Fibroblast of mammary gland (primary cell): ENCODE data around the gene SH2D3C.
A peak's percentile ranks its signal among the peaks of the same experiment; 100 is the strongest.

Experiments used
- DNase-seq: peaks from one replicate; pipeline ENCODE4 v3.0.0-alpha.2; 2010; ENCODE audit warnings: low read depth
- H3K4me3 ChIP-seq: 2 replicates; pipeline ENCODE4 v1.5.1; 2011; ENCODE audit warnings: low read depth, mild to moderate bottlenecking, low read length, moderate library complexity; ENCODE audit not compliant: control insufficient read depth
- CTCF ChIP-seq: conservative IDR thresholded peaks from 2 replicates; pipeline ENCODE4 v1.5.1; 2011; ENCODE audit warnings: low read depth, low read length, inconsistent platforms; ENCODE audit not compliant: control insufficient read depth, insufficient read depth

Gene SH2D3C

GRCh38 chr9:127739614-127740330 is 38.7 kb downstream of the SH2D3C start:
- no peak overlapping the region for H3K4me3 ChIP-seq
- DNase-seq = peak; percentile 47
- TF ChIP-seq CTCF = no peak

GRCh38 chr9:127738666-127739065 is 39.8 kb downstream of the SH2D3C start:
- no peak overlapping the region for H3K4me3 ChIP-seq
- no peak for DNase-seq
- no peak for TF ChIP-seq CTCF

- no peak for TF ChIP-seq CTCF
- no peak for DNase-seq
- H3K4me3 ChIP-seq = no peak overlapping the region
Measured at GRCh38 chr9:127735530-127736185, 42.8 kb downstream of the SH2D3C start.

DNA sequence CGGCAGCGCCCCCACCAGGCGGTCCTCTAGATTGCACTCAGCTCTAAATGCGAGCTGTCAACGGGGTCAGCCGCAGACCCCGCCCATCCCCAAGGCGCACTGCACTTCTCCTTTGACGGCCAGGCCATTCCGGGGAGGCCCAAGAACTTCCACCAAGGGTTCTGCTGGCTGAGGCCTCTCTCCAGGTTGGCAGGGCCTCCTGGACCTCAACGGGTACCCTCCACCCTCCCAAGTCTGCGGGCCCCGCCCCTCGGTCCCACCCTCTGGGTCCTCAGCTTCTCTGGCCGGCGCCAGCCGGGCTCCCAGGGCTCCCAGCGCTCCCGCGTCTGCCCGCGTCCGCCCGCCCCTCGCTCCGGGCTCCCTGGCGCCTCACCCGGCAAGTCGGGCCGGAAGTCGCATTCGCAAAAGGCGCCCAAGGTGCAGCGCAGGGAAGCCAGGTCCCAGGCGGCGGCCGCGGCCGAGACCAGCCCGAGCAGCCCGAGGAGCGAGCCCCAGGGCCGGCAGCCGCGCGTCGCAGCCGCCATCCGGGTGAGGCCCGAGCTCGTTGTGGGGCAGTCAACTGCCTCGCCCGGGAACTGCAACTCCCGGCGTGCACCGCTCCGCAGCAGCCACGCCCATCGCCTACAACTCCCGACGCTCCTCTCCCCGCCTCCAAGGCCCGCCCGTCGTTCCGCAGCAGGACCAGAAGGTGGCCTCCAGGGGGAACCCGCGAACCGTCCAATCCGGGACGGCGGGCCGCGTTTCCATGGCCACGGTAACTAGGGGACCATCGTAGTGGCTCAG is 43.5 kb downstream of the SH2D3C start, which contains the start of gene TOR2A:
TSS of gene TOR2A (minus strand) at position 548 of the 783 bp plus-strand sequence. CDS start at position 524, 24 bp downstream.
- peak; percentile 95 for DNase-seq
- H3K4me3 ChIP-seq = peak within 1 kb of the TSS; percentile 67
- peak; percentile 88 for TF ChIP-seq CTCF

DNA sequence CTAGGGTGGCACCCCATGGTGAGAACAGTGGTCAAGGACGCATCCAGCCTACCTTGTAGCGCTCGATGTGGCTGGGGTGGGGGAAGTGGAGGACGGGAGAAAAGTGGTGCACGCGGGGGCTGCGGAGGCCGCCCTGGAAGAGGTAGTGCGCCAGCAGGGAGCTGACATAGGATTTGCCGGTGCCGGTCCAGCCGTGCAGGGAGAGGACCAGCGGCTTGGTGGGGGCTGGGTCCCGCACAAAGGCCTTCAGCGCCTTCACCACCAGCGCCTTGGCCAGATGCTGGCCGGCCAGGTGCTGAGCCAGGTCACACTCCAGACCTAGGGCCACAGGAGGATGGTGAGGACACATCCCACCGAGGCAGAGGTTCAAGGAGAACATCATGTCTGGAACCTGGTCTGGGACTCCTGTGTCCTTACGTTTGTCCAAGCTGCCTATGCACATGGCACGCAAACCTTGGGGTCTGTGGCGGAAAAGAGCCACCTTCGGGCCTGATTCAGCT is 44.2 kb downstream of the SH2D3C start:
- TF ChIP-seq CTCF = no peak
- H3K4me3 ChIP-seq = peak overlapping the region; percentile 67
- no peak for DNase-seq

DNA sequence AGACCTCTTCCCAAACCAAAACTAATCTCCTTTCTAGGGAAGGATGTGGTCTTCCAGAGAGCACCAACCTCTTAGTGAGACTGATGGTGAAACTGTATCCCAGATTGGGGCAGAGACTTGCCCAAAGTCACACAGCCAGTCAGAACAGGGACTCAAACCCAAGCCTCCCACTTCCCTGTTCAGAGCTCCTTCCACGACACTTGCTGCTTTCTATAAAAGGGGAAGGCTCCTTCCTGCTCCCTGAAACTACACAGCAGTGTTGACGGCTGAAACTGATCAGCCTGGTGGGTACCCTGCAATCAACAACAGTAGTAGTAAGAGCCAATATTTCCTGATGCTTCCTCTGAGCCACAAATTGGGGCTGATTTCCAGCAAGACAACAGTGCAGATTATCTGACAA is 44.9 kb downstream of the SH2D3C start:
- H3K4me3 ChIP-seq = no peak overlapping the region
- no peak for TF ChIP-seq CTCF
- no peak for DNase-seq
